ENCODE data around the gene LCN12. TPM values are rescaled to one million over a fixed set of nuclear protein-coding genes. Genes with fewer than 3 reads are reported as not detected.

Gene LCN12
- total and polyA plus RNA-seq, 4 donors: 0.20 to 7.4 (median 5.3) TPM

DNA sequence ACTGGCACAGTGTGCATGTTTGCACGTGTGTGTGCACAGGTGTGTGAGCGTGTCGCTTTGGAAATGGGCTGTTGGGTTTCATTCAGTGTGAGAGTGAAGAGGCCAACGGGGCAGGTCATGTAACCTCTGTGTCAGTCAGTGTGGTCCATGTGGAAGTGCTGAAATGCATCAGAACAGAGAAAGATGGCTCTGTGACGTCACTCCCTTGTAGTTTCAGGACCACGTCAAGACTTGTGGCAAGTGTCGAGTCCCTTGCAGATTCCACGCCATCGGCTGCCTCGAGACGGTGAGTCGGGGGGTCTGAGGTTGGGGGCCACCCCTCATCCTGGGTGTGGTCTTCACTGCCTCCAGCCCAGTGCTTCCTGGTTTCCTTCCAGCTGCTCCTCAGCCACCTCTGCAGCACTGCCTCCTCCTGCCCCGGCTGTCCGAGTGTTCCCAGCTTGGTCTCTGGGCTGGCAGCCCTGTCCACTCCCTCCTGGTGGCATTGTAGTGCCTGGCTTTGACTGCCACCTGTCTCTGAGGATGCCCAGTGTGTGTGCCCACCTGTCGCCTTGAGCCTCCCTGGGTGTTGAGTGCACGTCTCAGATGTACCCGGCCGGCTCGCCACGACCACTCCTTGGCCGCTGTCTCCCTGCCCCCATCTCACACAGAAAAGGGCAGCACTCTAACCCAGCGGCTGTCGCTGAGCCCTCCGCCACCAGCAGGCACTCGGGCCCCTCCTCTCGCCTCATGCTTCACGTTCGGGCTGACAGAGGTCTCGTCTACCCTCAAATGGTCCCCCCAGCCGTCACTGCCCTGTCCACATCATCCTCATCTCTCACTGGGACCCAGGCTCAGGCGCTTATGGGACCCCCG, 35.5 kb upstream of the LCN12 start:
- DNase-seq (ENCODE audit: low read depth in 4 of 6, low spot score in 6 of 6): no peak
- no peak overlapping the region for H3K4me3 ChIP-seq (ENCODE audit: low read depth, low read length)
- 91% methylated on average over 32 of the region's 32 CpGs for whole genome bisulfite sequencing (ENCODE audit: insufficient coverage)
- H3K36me3 ChIP-seq (ENCODE audit: control insufficient read depth, insufficient read depth, low read length): peaks cover 76% of the 10 kb centered on the region
- H3K9me3 ChIP-seq (ENCODE audit: control insufficient read depth, insufficient read depth, low read length): no peaks in the 10 kb centered on the region
- no peak overlapping the region for H3K27ac ChIP-seq (ENCODE audit: low read depth, low read length)
- no peaks in the 10 kb centered on the region for H3K4me1 ChIP-seq (ENCODE audit: control insufficient read depth, insufficient read depth, low read length)
- no peaks in the 10 kb centered on the region for H3K27me3 ChIP-seq (ENCODE audit: control insufficient read depth, insufficient read depth, low read length)

DNA sequence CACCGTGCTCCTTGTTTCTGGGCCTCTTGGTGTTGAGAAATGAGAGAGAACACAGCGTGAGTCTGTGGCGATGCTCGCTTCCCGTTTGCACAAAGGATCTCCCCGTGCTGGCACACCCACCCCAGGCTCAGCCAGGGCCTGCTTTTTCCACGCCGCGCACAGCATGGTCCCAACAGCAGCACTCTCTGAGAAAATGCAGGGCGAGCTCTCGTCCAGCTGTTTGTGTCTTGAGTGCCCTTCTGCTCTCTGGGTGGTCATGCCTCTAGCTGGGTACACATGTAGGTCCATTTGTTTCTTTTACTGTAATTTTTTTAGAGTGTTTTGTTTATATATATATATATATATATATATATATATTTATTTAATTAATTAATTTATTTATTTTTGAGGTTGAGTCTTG, 34.2 kb upstream of the LCN12 start:
- H3K36me3 ChIP-seq (ENCODE audit: control insufficient read depth, insufficient read depth, low read length): peaks cover 78% of the 10 kb centered on the region

DNA sequence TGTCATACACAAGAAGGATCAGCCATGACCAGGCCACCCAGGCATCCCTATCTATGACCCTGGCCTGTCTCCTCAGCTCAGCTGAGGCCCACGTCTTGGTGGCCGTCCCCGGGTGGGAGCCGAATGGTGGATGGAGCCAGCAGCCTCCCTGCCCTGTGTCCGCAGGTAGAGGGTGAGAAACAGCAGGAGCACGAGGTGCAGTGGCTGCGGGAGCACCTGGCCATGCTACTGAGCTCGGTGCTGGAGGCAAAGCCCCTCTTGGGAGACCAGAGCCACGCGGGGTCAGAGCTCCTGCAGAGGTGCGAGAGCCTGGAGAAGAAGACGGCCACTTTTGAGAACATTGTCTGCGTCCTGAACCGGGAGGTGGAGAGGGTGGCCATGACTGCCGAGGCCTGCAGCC, 32.0 kb upstream of the LCN12 start:
- DNase-seq (ENCODE audit: low read depth in 4 of 6, low spot score in 6 of 6): no peak
- Histone ChIP-seq H3K36me3 (ENCODE audit: control insufficient read depth, insufficient read depth, low read length) (peaks cover 80% of the 10 kb centered on the region), H3K27ac (ENCODE audit: low read depth, low read length) (no peak overlapping the region), H3K9me3 (ENCODE audit: control insufficient read depth, insufficient read depth, low read length) (no peaks in the 10 kb centered on the region), H3K27me3 (ENCODE audit: control insufficient read depth, insufficient read depth, low read length) (no peaks in the 10 kb centered on the region), H3K4me3 (ENCODE audit: low read depth, low read length) (no peak overlapping the region), H3K4me1 (ENCODE audit: control insufficient read depth, insufficient read depth, low read length) (no peaks in the 10 kb centered on the region)
- 97% methylated on average over 15 of the region's 15 CpGs for WGBS (ENCODE audit: insufficient coverage)

More for the DNA sequence above, 34.2 kb upstream of the LCN12 start:
- Histone ChIP-seq H3K27me3 (ENCODE audit: control insufficient read depth, insufficient read depth, low read length) (no peaks in the 10 kb centered on the region), H3K4me1 (ENCODE audit: control insufficient read depth, insufficient read depth, low read length) (no peaks in the 10 kb centered on the region), H3K27ac (ENCODE audit: low read depth, low read length) (no peak overlapping the region), H3K9me3 (ENCODE audit: control insufficient read depth, insufficient read depth, low read length) (no peaks in the 10 kb centered on the region), H3K4me3 (ENCODE audit: low read depth, low read length) (no peak overlapping the region)
- WGBS (ENCODE audit: insufficient coverage): 88% methylated on average over 9 of the region's 11 CpGs
- no peak for DNase-seq (ENCODE audit: low read depth in 4 of 6, low spot score in 6 of 6)

DNA sequence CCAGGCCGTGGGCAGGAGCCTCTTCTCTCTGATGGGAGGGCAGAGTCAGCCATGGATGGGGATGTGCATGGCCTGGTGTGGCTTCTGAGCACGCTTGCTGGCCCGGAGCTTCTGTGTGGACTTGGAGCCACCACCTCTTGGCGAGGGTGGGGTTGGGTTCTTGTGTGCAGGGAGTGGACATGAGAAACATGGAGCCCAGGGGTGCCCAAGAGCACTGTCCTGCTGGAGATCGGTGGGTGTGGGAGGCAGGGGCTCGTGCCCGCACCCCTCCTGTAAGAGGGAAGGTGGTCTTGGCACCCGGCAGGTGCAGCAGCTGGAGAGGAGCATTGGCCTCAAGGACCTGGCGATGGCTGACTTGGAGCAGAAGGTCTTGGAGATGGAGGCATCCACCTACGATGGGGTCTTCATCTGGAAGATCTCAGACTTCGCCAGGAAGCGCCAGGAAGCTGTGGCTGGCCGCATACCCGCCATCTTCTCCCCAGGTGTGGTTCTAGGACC, 31.3 kb upstream of the LCN12 start:
- no peaks in the 10 kb centered on the region for H3K27me3 ChIP-seq (ENCODE audit: control insufficient read depth, insufficient read depth, low read length)
- H3K27ac ChIP-seq (ENCODE audit: low read depth, low read length): no peak overlapping the region
- no peaks in the 10 kb centered on the region for H3K9me3 ChIP-seq (ENCODE audit: control insufficient read depth, insufficient read depth, low read length)
- H3K36me3 ChIP-seq (ENCODE audit: control insufficient read depth, insufficient read depth, low read length): peaks cover 80% of the 10 kb centered on the region
- 98% methylated on average over 14 of the region's 14 CpGs for WGBS (ENCODE audit: insufficient coverage)
- no peaks in the 10 kb centered on the region for H3K4me1 ChIP-seq (ENCODE audit: control insufficient read depth, insufficient read depth, low read length)
- H3K4me3 ChIP-seq (ENCODE audit: low read depth, low read length): no peak overlapping the region
- DNase-seq (ENCODE audit: low read depth in 4 of 6, low spot score in 6 of 6): no peak

DNA sequence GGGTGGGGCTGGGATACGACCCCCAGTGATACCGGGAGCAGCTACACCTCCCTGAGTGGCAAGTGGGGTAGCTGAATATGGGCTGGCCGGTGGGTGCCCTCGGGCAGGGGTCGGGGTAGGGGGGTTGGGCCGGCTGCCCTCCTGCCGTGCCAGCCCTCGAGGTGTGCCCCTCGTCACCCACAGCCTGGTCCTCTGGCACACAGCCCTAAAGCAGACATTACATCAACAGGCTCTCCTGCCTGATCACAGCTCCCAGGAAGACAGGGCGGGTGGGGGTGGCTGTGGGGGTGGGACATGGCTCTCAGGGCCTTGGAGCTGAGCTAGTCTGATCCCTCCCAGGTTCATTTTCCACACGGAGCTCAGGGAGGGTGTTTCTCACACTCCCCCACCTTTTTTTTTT, 30.8 kb upstream of the LCN12 start:
- no peaks in the 10 kb centered on the region for H3K9me3 ChIP-seq (ENCODE audit: control insufficient read depth, insufficient read depth, low read length)
- WGBS (ENCODE audit: insufficient coverage): 98% methylated on average over 5 of the region's 11 CpGs
- H3K36me3 ChIP-seq (ENCODE audit: control insufficient read depth, insufficient read depth, low read length): peaks cover 80% of the 10 kb centered on the region
- no peak overlapping the region for H3K27ac ChIP-seq (ENCODE audit: low read depth, low read length)
- H3K27me3 ChIP-seq (ENCODE audit: control insufficient read depth, insufficient read depth, low read length): no peaks in the 10 kb centered on the region
- H3K4me1 ChIP-seq (ENCODE audit: control insufficient read depth, insufficient read depth, low read length): no peaks in the 10 kb centered on the region
- DNase-seq (ENCODE audit: low read depth in 4 of 6, low spot score in 6 of 6): no peak
- H3K4me3 ChIP-seq (ENCODE audit: low read depth, low read length): no peak overlapping the region

DNA sequence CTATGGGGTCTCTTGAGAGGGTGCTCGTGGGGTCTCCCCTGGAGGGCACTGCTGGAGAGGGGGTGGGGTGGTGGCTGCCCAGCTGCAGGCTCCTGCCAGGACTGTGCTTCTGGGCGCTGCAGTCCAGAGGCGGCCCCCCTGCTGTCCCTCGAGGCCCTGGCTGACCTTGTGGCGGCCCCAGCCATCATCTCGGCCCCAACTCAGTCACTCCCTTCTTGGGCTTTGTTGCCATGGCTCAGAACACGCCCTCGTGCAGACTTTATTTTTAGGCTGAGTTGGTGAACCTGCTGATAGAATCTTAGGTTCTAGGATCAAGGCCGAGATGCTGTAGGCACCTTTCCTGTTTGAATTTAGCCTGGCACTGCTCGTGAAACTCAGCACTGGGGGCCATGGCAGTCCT, 30.4 kb upstream of the LCN12 start:
- no peaks in the 10 kb centered on the region for H3K4me1 ChIP-seq (ENCODE audit: control insufficient read depth, insufficient read depth, low read length)
- DNase-seq (ENCODE audit: low read depth in 4 of 6, low spot score in 6 of 6): no peak
- H3K36me3 ChIP-seq (ENCODE audit: control insufficient read depth, insufficient read depth, low read length): peaks cover 80% of the 10 kb centered on the region
- H3K27me3 ChIP-seq (ENCODE audit: control insufficient read depth, insufficient read depth, low read length): no peaks in the 10 kb centered on the region
- no peak overlapping the region for H3K27ac ChIP-seq (ENCODE audit: low read depth, low read length)
- no peaks in the 10 kb centered on the region for H3K9me3 ChIP-seq (ENCODE audit: control insufficient read depth, insufficient read depth, low read length)
- H3K4me3 ChIP-seq (ENCODE audit: low read depth, low read length): no peak overlapping the region
- WGBS (ENCODE audit: insufficient coverage): 88% methylated on average over 9 of the region's 10 CpGs

DNA sequence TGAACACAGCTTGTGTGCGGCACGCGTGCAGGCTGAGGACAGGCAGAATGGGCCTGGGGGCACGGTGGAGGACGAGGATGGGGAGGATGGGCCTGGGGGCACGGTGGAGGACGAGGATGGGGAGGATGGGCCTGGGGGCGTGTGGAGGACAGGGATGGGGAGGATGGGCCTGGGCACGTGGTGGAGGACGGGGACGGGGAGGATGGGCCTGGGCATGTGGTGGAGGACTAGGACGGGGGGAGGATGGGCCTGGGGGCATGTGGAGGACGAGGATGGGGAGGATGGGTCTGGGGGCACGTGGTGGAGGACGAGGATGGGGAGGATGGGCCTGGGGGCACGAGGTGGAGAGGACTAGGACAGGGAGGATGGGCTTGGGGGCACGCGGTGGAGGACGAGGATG, 29.5 kb upstream of the LCN12 start:
- no peaks in the 10 kb centered on the region for H3K9me3 ChIP-seq (ENCODE audit: control insufficient read depth, insufficient read depth, low read length)
- H3K4me1 ChIP-seq (ENCODE audit: control insufficient read depth, insufficient read depth, low read length): no peaks in the 10 kb centered on the region
- no peak overlapping the region for H3K27ac ChIP-seq (ENCODE audit: low read depth, low read length)
- WGBS (ENCODE audit: insufficient coverage): 91% methylated on average over 16 of the region's 19 CpGs
- no peaks in the 10 kb centered on the region for H3K27me3 ChIP-seq (ENCODE audit: control insufficient read depth, insufficient read depth, low read length)
- peaks cover 80% of the 10 kb centered on the region for H3K36me3 ChIP-seq (ENCODE audit: control insufficient read depth, insufficient read depth, low read length)
- no peak overlapping the region for H3K4me3 ChIP-seq (ENCODE audit: low read depth, low read length)
- no peak for DNase-seq (ENCODE audit: low read depth in 4 of 6, low spot score in 6 of 6)

DNA sequence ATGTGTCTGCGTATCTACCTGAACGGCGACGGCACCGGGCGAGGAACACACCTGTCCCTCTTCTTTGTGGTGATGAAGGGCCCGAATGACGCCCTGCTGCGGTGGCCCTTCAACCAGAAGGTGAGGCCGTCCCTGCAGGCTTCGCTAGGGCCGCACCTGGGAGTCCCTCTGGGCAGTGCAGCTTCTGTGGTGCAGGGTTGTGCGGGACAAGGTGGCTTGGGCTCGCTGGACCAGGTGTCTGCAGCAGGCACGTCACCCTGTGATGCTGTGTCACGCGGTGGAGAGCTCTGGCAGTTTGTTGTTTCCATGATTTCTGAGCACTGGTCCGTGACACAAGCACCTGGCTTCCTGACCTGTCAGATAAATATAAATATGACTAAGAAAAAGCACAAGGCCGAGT, 28.2 kb upstream of the LCN12 start:
- no peak overlapping the region for H3K27ac ChIP-seq (ENCODE audit: low read depth, low read length)
- 97% methylated on average over 18 of the region's 19 CpGs for WGBS (ENCODE audit: insufficient coverage)
- H3K9me3 ChIP-seq (ENCODE audit: control insufficient read depth, insufficient read depth, low read length): no peaks in the 10 kb centered on the region
- H3K4me1 ChIP-seq (ENCODE audit: control insufficient read depth, insufficient read depth, low read length): no peaks in the 10 kb centered on the region
- H3K27me3 ChIP-seq (ENCODE audit: control insufficient read depth, insufficient read depth, low read length): no peaks in the 10 kb centered on the region
- no peak for DNase-seq (ENCODE audit: low read depth in 4 of 6, low spot score in 6 of 6)
- no peak overlapping the region for H3K4me3 ChIP-seq (ENCODE audit: low read depth, low read length)
- peaks cover 81% of the 10 kb centered on the region for H3K36me3 ChIP-seq (ENCODE audit: control insufficient read depth, insufficient read depth, low read length)

DNA sequence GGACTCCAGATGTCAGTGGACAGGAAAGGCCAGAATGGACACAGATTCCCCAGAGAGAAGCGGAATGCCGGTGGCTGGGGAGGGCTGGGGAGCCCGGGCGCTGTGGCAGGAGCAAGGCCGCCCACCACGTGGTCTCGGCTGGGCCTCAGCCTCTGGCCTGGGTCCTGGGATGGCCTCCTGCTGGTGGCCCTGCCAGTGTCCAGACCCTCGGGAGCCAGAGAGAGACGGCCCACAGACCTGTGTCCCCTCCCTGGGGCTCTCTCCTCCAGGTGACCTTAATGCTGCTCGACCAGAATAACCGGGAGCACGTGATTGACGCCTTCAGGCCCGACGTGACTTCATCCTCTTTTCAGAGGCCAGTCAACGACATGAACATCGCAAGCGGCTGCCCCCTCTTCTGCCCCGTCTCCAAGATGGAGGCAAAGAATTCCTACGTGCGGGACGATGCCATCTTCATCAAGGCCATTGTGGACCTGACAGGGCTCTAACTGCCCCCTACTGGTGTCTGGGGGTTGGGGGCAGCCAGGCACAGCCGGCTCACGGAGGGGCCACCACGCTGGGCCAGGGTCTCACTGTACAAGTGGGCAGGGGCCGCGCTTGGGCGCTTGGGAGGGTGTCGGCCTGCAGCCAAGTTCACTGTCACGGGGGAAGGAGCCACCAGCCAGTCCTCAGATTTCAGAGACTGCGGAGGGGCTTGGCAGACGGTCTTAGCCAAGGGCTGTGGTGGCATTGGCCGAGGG, 26.5 kb upstream of the LCN12 start:
- Histone ChIP-seq H3K27me3 (ENCODE audit: control insufficient read depth, insufficient read depth, low read length) (no peaks in the 10 kb centered on the region), H3K4me3 (ENCODE audit: low read depth, low read length) (no peak overlapping the region), H3K4me1 (ENCODE audit: control insufficient read depth, insufficient read depth, low read length) (no peaks in the 10 kb centered on the region), H3K9me3 (ENCODE audit: control insufficient read depth, insufficient read depth, low read length) (no peaks in the 10 kb centered on the region), H3K36me3 (ENCODE audit: control insufficient read depth, insufficient read depth, low read length) (peaks cover 73% of the 10 kb centered on the region), H3K27ac (ENCODE audit: low read depth, low read length) (no peak overlapping the region)
- WGBS (ENCODE audit: insufficient coverage): 84% methylated on average over 33 of the region's 33 CpGs
- DNase-seq (ENCODE audit: low read depth in 4 of 6, low spot score in 6 of 6): no peak
